Activated CD4-positive, alpha-beta memory T cell treated with anti-CD3 and anti-CD28 coated beads for 36 hours (primary cell): ENCODE measurements around the gene COL4A2. TPM values are rescaled to one million over a fixed set of nuclear protein-coding genes. Genes with fewer than 3 reads are reported as not detected.

ENCODE experiments used
- CTCF ChIA-PET: fragments of 350-600 bp; sonication (Branson Sonifier 250); formaldehyde crosslinking; loops from one replicate; lab custom pipeline; 2021; ENCODE audit warnings: antibody characterized with exemption, inconsistent platforms; lab: Charles Lee
- POLR2A ChIA-PET: fragments of 350-600 bp; sonication (Branson Sonifier 250); formaldehyde crosslinking; loops from one replicate; lab custom pipeline; 2021; ENCODE audit warnings: antibody characterized with exemption; lab: Charles Lee
- DNase-seq: peaks from one replicate; pipeline ENCODE4 v3.0.0-alpha.2; 2020
- H3K27ac Mint-ChIP-seq: one replicate; pipeline ENCODE4 v1.8.0; 2021; ENCODE audit warnings: mixed read lengths
- H3K27me3 Mint-ChIP-seq: one replicate; pipeline ENCODE4 v1.8.0; 2021; ENCODE audit warnings: mixed read lengths
- H3K36me3 Mint-ChIP-seq: one replicate; pipeline ENCODE4 v1.8.0; 2021; ENCODE audit warnings: mixed read lengths
- H3K4me1 Mint-ChIP-seq: one replicate; pipeline ENCODE4 v1.8.0; 2021; ENCODE audit warnings: low read depth, mixed read lengths
- H3K4me3 Mint-ChIP-seq: one replicate; pipeline ENCODE4 v1.8.0; 2021; ENCODE audit warnings: mild to moderate bottlenecking, mixed read lengths
- H3K9me3 Mint-ChIP-seq: one replicate; pipeline ENCODE4 v1.8.0; 2021; ENCODE audit warnings: mixed read lengths
- intact Hi-C: fragments of 100-400 bp; cut with micrococcal nuclease; formaldehyde crosslinking; loops from one replicate; pipeline ENCODE4 v1.15.1; 2023
- total RNA-seq, 2 experiments: library from RNA; stranded (reverse); gene quantifications; one replicate each; pipeline ENCODE4 v1.2.3, GENCODE V29; 2021

The COL4A2 gene
- total RNA-seq, 2 experiments from 2014 or later, result not detected

GRCh38 chr13:110422913-110423688 lies 116.0 kb downstream of the COL4A2 start:
- CTCF ChIA-PET, result interaction anchor here (1.1 kb wide), 1 partner anchor 11 kb away, joined by 3 read pairs; no protein-coding TSS in a partner anchor
- H3K27me3 Mint-ChIP-seq, result peaks cover 70% of the 10 kb centered on the region
- no peak overlapping the region for H3K27ac Mint-ChIP-seq
- intact Hi-C loops, result no loop called here
- no peaks in the 10 kb centered on the region for H3K36me3 Mint-ChIP-seq
- no peak for DNase-seq
- peaks cover 16% of the 10 kb centered on the region for H3K4me1 Mint-ChIP-seq
- H3K9me3 Mint-ChIP-seq, result no peaks in the 10 kb centered on the region
- POLR2A ChIA-PET, result no interaction called here
- no peak overlapping the region for H3K4me3 Mint-ChIP-seq

- Mint-ChIP-seq H3K9me3 (no peaks in the 10 kb centered on the region), H3K27ac (no peak overlapping the region), H3K4me3 (no peak overlapping the region), H3K4me1 (peaks cover 16% of the 10 kb centered on the region), H3K36me3 (no peaks in the 10 kb centered on the region), H3K27me3 (peaks cover 68% of the 10 kb centered on the region)
- POLR2A ChIA-PET, result interaction anchor here (0.6 kb wide), 1 partner anchor 1461 kb away, joined by 3 read pairs; no protein-coding TSS in a partner anchor
- intact Hi-C loops, result no loop called here
- CTCF ChIA-PET, result no interaction called here
- no peak for DNase-seq
Measured at GRCh38 chr13:110423689-110424302, 116.7 kb downstream of the COL4A2 start.

GRCh38 chr13:110424569-110425443 lies 117.7 kb downstream of the COL4A2 start:
- DNase-seq, result no peak
- H3K9me3 Mint-ChIP-seq, result no peaks in the 10 kb centered on the region
- H3K4me1 Mint-ChIP-seq, result peaks cover 16% of the 10 kb centered on the region
- POLR2A ChIA-PET, result interaction anchor here (0.6 kb wide), 1 partner anchor 1462 kb away, joined by 3 read pairs; no protein-coding TSS in a partner anchor
- H3K36me3 Mint-ChIP-seq, result no peaks in the 10 kb centered on the region
- intact Hi-C loops, result no loop called here
- no peak overlapping the region for H3K27ac Mint-ChIP-seq
- CTCF ChIA-PET, result no interaction called here
- H3K27me3 Mint-ChIP-seq, result peaks cover 67% of the 10 kb centered on the region
- H3K4me3 Mint-ChIP-seq, result no peak overlapping the region

- Mint-ChIP-seq H3K4me1 (peaks cover 16% of the 10 kb centered on the region), H3K27ac (no peak overlapping the region), H3K36me3 (no peaks in the 10 kb centered on the region), H3K9me3 (no peaks in the 10 kb centered on the region), H3K4me3 (no peak overlapping the region), H3K27me3 (peaks cover 65% of the 10 kb centered on the region)
- DNase-seq, result no peak
- ChIA-PET CTCF (no interaction called here), POLR2A (no interaction called here)
- intact Hi-C loops, result no loop called here
Measured at GRCh38 chr13:110425444-110425780, 118.3 kb downstream of the COL4A2 start.

GRCh38 chr13:110426735-110427134 lies 119.7 kb downstream of the COL4A2 start:
- intact Hi-C loops, result no loop called here
- DNase-seq, result no peak
- Mint-ChIP-seq H3K4me1 (peaks cover 6% of the 10 kb centered on the region), H3K36me3 (no peaks in the 10 kb centered on the region), H3K27ac (no peak overlapping the region), H3K9me3 (no peaks in the 10 kb centered on the region), H3K27me3 (peaks cover 59% of the 10 kb centered on the region), H3K4me3 (no peak overlapping the region)
- POLR2A ChIA-PET, result no interaction called here
- CTCF ChIA-PET, result interaction anchor here (0.9 kb wide), 1 partner anchor 32 kb away, joined by 3 read pairs; no protein-coding TSS in a partner anchor

- no peak overlapping the region for H3K27ac Mint-ChIP-seq
- H3K36me3 Mint-ChIP-seq, result no peaks in the 10 kb centered on the region
- CTCF ChIA-PET, result no interaction called here
- no peaks in the 10 kb centered on the region for H3K9me3 Mint-ChIP-seq
- H3K27me3 Mint-ChIP-seq, result peaks cover 58% of the 10 kb centered on the region
- peaks cover 2% of the 10 kb centered on the region for H3K4me1 Mint-ChIP-seq
- no peak overlapping the region for H3K4me3 Mint-ChIP-seq
- POLR2A ChIA-PET, result no interaction called here
- intact Hi-C loops, result no loop called here
- DNase-seq, result no peak
Measured at GRCh38 chr13:110428313-110428712, 121.2 kb downstream of the COL4A2 start.

GRCh38 chr13:110430391-110431336 lies 123.6 kb downstream of the COL4A2 start:
- no peak overlapping the region for H3K27ac Mint-ChIP-seq
- no peak overlapping the region for H3K4me3 Mint-ChIP-seq
- intact Hi-C loops, result no loop called here
- no peaks in the 10 kb centered on the region for H3K36me3 Mint-ChIP-seq
- ChIA-PET CTCF (interaction anchor here (1.3 kb wide), 1 partner anchor 18 kb away, joined by 3 read pairs; no protein-coding TSS in a partner anchor), POLR2A (no interaction called here)
- H3K4me1 Mint-ChIP-seq, result no peaks in the 10 kb centered on the region
- no peaks in the 10 kb centered on the region for H3K9me3 Mint-ChIP-seq
- DNase-seq, result no peak
- H3K27me3 Mint-ChIP-seq, result peaks cover 58% of the 10 kb centered on the region

GRCh38 chr13:110431425-110432294 lies 124.6 kb downstream of the COL4A2 start:
- DNase-seq, result no peak
- intact Hi-C loops, result no loop called here
- POLR2A ChIA-PET, result no interaction called here
- H3K4me1 Mint-ChIP-seq, result no peaks in the 10 kb centered on the region
- H3K4me3 Mint-ChIP-seq, result no peak overlapping the region
- H3K36me3 Mint-ChIP-seq, result no peaks in the 10 kb centered on the region
- H3K9me3 Mint-ChIP-seq, result no peaks in the 10 kb centered on the region
- no peak overlapping the region for H3K27ac Mint-ChIP-seq
- CTCF ChIA-PET, result no interaction called here
- H3K27me3 Mint-ChIP-seq, result peaks cover 54% of the 10 kb centered on the region

- H3K9me3 Mint-ChIP-seq, result no peaks in the 10 kb centered on the region
- H3K27me3 Mint-ChIP-seq, result peaks cover 52% of the 10 kb centered on the region
- H3K4me1 Mint-ChIP-seq, result no peaks in the 10 kb centered on the region
- H3K4me3 Mint-ChIP-seq, result no peak overlapping the region
- intact Hi-C loops, result no loop called here
- no peaks in the 10 kb centered on the region for H3K36me3 Mint-ChIP-seq
- H3K27ac Mint-ChIP-seq, result no peak overlapping the region
- ChIA-PET POLR2A (no interaction called here), CTCF (no interaction called here)
- no peak for DNase-seq
Measured at GRCh38 chr13:110432522-110432921, 125.4 kb downstream of the COL4A2 start.

GRCh38 chr13:110433014-110433413 lies 125.9 kb downstream of the COL4A2 start:
- H3K27ac Mint-ChIP-seq, result no peak overlapping the region
- POLR2A ChIA-PET, result no interaction called here
- peaks cover 48% of the 10 kb centered on the region for H3K27me3 Mint-ChIP-seq
- no peaks in the 10 kb centered on the region for H3K4me1 Mint-ChIP-seq
- intact Hi-C loops, result no loop called here
- DNase-seq, result no peak
- no peaks in the 10 kb centered on the region for H3K36me3 Mint-ChIP-seq
- no peaks in the 10 kb centered on the region for H3K9me3 Mint-ChIP-seq
- no peak overlapping the region for H3K4me3 Mint-ChIP-seq
- CTCF ChIA-PET, result no interaction called here

- Mint-ChIP-seq H3K27me3 (peaks cover 38% of the 10 kb centered on the region), H3K9me3 (no peaks in the 10 kb centered on the region), H3K4me3 (no peak overlapping the region), H3K36me3 (no peaks in the 10 kb centered on the region), H3K4me1 (no peaks in the 10 kb centered on the region), H3K27ac (no peak overlapping the region)
- ChIA-PET CTCF (no interaction called here), POLR2A (no interaction called here)
- DNase-seq, result no peak
- intact Hi-C loops, result no loop called here
Measured at GRCh38 chr13:110434629-110435028, 127.5 kb downstream of the COL4A2 start.
